Astrocyte (in vitro differentiated cells and primary cell): ENCODE results near the gene MAPKBP1.

Source experiments
- CTCF ChIP-seq: IDR thresholded peaks from 2 replicates; pipeline ENCODE4 v1.5.1; 2011; ENCODE audit warnings: low read depth, mild to moderate bottlenecking, inconsistent platforms, low read length, moderate library complexity; ENCODE audit not compliant: insufficient read depth
- EZH2 ChIP-seq: IDR thresholded peaks from 2 replicates; pipeline ENCODE4 v1.6.1; 2012; ENCODE audit warnings: mild to moderate bottlenecking, low read length, inconsistent platforms; ENCODE audit not compliant: insufficient read depth

GRCh38 chr15:41797201-41797944, 23.1 kb downstream of the MAPKBP1 start:
- no peak for TF ChIP-seq EZH2
- TF ChIP-seq CTCF = no peak
